GM23338 (cell line): ENCODE results near the gene HMX2.
"Not testable (repeated sequence)": the region's sequence is repeated elsewhere in the genome, so short reads cannot be mapped to it uniquely, and the experiment has no call there.

Experiments
- EZH2 ChIP-seq: fragments of 200-600 bp; sonication (generic); IDR thresholded peaks from one replicate; pipeline ENCODE4 v1.8.0; 2017; ENCODE audit warnings: antibody characterized with exemption, mild to moderate bottlenecking, low read depth; ENCODE audit not compliant: unreplicated experiment
- TF ChIP-seq, protein P1 (sequence below), 2 experiments: fragments of 200-600 bp in 1 of 2; sonication (generic) in 1 of 2; conservative IDR thresholded peaks; 2 replicates each; pipeline versions ENCODE4 v1.5.1 to v1.6.1; 2016 to 2017; ENCODE audit warnings: antibody characterized with exemption in 2 of 2, low read depth in 2 of 2, mild to moderate bottlenecking in 2 of 2, moderate library complexity in 1 of 2

DNA sequence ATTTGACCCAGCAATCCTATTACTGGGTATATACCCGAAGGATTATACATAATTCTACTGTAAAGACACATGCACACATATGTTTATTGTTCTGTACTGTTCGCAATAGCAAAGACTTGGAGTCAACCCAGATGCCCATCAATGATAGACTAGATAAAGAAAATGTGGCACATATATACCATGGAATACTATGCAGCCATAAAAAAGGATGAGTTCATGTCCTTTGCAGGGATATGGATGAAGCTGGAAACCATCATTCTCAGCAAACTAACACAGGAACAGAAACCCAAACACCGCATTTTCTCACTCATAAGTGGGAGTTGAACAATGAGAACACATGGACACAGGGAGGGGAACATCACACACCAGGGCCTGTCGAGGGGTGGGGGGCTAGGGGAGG is 30.5 kb downstream of the HMX2 start:
- TF ChIP-seq, protein P1, sequence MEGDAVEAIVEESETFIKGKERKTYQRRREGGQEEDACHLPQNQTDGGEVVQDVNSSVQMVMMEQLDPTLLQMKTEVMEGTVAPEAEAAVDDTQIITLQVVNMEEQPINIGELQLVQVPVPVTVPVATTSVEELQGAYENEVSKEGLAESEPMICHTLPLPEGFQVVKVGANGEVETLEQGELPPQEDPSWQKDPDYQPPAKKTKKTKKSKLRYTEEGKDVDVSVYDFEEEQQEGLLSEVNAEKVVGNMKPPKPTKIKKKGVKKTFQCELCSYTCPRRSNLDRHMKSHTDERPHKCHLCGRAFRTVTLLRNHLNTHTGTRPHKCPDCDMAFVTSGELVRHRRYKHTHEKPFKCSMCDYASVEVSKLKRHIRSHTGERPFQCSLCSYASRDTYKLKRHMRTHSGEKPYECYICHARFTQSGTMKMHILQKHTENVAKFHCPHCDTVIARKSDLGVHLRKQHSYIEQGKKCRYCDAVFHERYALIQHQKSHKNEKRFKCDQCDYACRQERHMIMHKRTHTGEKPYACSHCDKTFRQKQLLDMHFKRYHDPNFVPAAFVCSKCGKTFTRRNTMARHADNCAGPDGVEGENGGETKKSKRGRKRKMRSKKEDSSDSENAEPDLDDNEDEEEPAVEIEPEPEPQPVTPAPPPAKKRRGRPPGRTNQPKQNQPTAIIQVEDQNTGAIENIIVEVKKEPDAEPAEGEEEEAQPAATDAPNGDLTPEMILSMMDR (conservative IDR thresholded peaks at IDR 0.05; ENCODE audit: low read depth in 2 of 2): not testable (repeated sequence)
- not testable (repeated sequence) for TF ChIP-seq EZH2
